H1 (cell line): ENCODE data around the gene KLHL28. TPM values are rescaled to one million over a fixed set of nuclear protein-coding genes. Genes with fewer than 3 reads are reported as not detected.

Experiments used
- CTCF ChIA-PET: fragments of 300-600 bp; sonication (Branson Sonifier 250); formaldehyde crosslinking; loops from one replicate; lab custom pipeline; 2021; ENCODE audit not compliant: partially characterized antibody; lab: Charles Lee
- POLR2A ChIA-PET: fragments of 300-600 bp; sonication (Branson Sonifier 250); formaldehyde crosslinking; loops from one replicate; lab custom pipeline; 2021; ENCODE audit warnings: inconsistent platforms; ENCODE audit not compliant: partially characterized antibody; lab: Charles Lee
- DNase-seq, 2 experiments: peaks; one replicate each; pipeline versions ENCODE4 v3.0.0 to v3.0.0-alpha.2; 2010 to 2022; ENCODE audit warnings: low spot score in 2 of 2, low read depth in 1 of 2, mixed read lengths in 1 of 2
- FAIRE-seq: peaks from 2 replicates; lab custom pipeline; 2011; peaks lifted over from hg19 to GRCh38; lab: Jason Lieb, UNC
- H2AFZ ChIP-seq: 2 replicates; pipeline ENCODE4 v1.8.1; 2012; ENCODE audit warnings: low read length, inconsistent platforms
- H2AK5ac ChIP-seq: 2 replicates; pipeline ENCODE4 v1.6.1; 2013; ENCODE audit warnings: low read depth, low read length
- H2BK120ac ChIP-seq: replicated peaks from 2 replicates; pipeline ENCODE3; 2013; ENCODE audit warnings: low read depth, low read length, inconsistent platforms
- H2BK12ac ChIP-seq: 2 replicates; pipeline ENCODE4 v1.6.1; 2013; ENCODE audit warnings: low read depth, low read length
- H2BK15ac ChIP-seq: 2 replicates; pipeline ENCODE4 v1.6.1; 2013; ENCODE audit warnings: low read length
- H2BK20ac ChIP-seq: 2 replicates; pipeline ENCODE4 v1.6.1; 2013; ENCODE audit warnings: low read length
- H2BK5ac ChIP-seq: 2 replicates; pipeline ENCODE4 v1.6.1; 2013; ENCODE audit warnings: low read depth, low read length
- H3K14ac ChIP-seq: 2 replicates; pipeline ENCODE4 v1.6.1; 2013; ENCODE audit warnings: inconsistent platforms; ENCODE audit not compliant: insufficient read length
- H3K18ac ChIP-seq: 2 replicates; pipeline ENCODE4 v1.6.1; 2013; ENCODE audit warnings: low read length; ENCODE audit errors: extremely low read depth
- H3K23ac ChIP-seq: 2 replicates; pipeline ENCODE4 v1.6.1; 2013; ENCODE audit warnings: inconsistent platforms; ENCODE audit not compliant: insufficient read length
- H3K23me2 ChIP-seq: 2 replicates; pipeline ENCODE4 v1.6.1; 2013; ENCODE audit warnings: low read depth, low read length
- H3K27ac ChIP-seq: 2 replicates; pipeline ENCODE4 v1.6.1; 2011; ENCODE audit warnings: low read depth, low read length, inconsistent platforms
- H3K27me3 ChIP-seq, 4 experiments: replicated peaks in 1 of 4; 1 replicate in 1 of 4; 2 replicates in 3 of 4; pipeline versions ENCODE4 v1.6.1 to v1.8.1; 2011 to 2013; ENCODE audit warnings: low read length in 3 of 4, mild to moderate bottlenecking in 3 of 4, inconsistent platforms in 2 of 4, mixed read lengths in 2 of 4, moderate library complexity in 1 of 4; ENCODE audit not compliant: control insufficient read depth in 3 of 4, insufficient read depth in 3 of 4; ENCODE audit errors: extremely low read depth in 1 of 4
- H3K36me3 ChIP-seq, 4 experiments: 2 replicates each; pipeline versions ENCODE4 v1.6.1 to v1.8.1; 2011 to 2013; ENCODE audit warnings: mild to moderate bottlenecking in 4 of 4, low read length in 3 of 4, moderate library complexity in 2 of 4, control low read depth in 1 of 4, inconsistent platforms in 1 of 4; ENCODE audit not compliant: insufficient read depth in 4 of 4, control insufficient read depth in 2 of 4
- H3K4ac ChIP-seq: replicated peaks from 2 replicates; pipeline ENCODE3; 2013; ENCODE audit warnings: low read length, low read depth, mixed read lengths, inconsistent platforms; ENCODE audit not compliant: insufficient read length
- H3K4me1 ChIP-seq, 4 experiments: replicated peaks in 1 of 4; 1 replicate in 1 of 4; 2 replicates in 3 of 4; pipeline versions ENCODE4 v1.6.1 to v1.8.1; 2011 to 2013; ENCODE audit warnings: low read length in 3 of 4, inconsistent platforms in 2 of 4, mixed read lengths in 1 of 4; ENCODE audit not compliant: insufficient read depth in 4 of 4, control insufficient read depth in 3 of 4
- H3K4me2 ChIP-seq, 2 experiments: 2 replicates each; pipeline versions ENCODE4 v1.6.1 to v1.8.1; 2011 to 2013; ENCODE audit warnings: low read depth in 2 of 2, low read length in 2 of 2, control low read depth in 1 of 2, inconsistent platforms in 1 of 2, mild to moderate bottlenecking in 1 of 2; ENCODE audit not compliant: insufficient read depth in 1 of 2
- H3K4me3 ChIP-seq, 4 experiments: fragments of 200-600, 300-600 bp in 1 of 4; sonication (generic), shearing (Covaris generic), sonication (Bioruptor Twin) in 1 of 4; 2 replicates each; pipeline versions ENCODE4 v1.5.1 to v1.8.1; 2011 to 2016; ENCODE audit warnings: low read length in 4 of 4, low read depth in 3 of 4, control low read depth in 2 of 4, inconsistent platforms in 2 of 4, mild to moderate bottlenecking in 2 of 4, mixed read lengths in 1 of 4, moderate library complexity in 1 of 4; ENCODE audit not compliant: insufficient read depth in 2 of 4; ENCODE audit errors: extremely low read depth in 1 of 4
- H3K56ac ChIP-seq: replicated peaks from 2 replicates; pipeline ENCODE3; 2013; ENCODE audit warnings: low read depth, mild to moderate bottlenecking, mixed read lengths, low read length, inconsistent platforms; ENCODE audit not compliant: insufficient read length
- H3K79me1 ChIP-seq: 2 replicates; pipeline ENCODE4 v1.6.1; 2013; ENCODE audit warnings: low read depth, low read length, control low read depth
- H3K79me2 ChIP-seq, 2 experiments: 2 replicates each; pipeline versions ENCODE4 v1.6.1 to v1.8.1; 2012 to 2013; ENCODE audit warnings: low read length in 2 of 2, mild to moderate bottlenecking in 2 of 2, inconsistent platforms in 1 of 2; ENCODE audit not compliant: insufficient read depth in 2 of 2, control insufficient read depth in 1 of 2
- H3K9ac ChIP-seq, 4 experiments: replicated peaks in 1 of 4; 1 replicate in 1 of 4; 2 replicates in 3 of 4; pipeline versions ENCODE4 v1.6.1 to v1.8.1; 2011 to 2013; ENCODE audit warnings: low read depth in 3 of 4, low read length in 3 of 4, control low read depth in 2 of 4, mild to moderate bottlenecking in 2 of 4, moderate library complexity in 2 of 4, inconsistent platforms in 1 of 4; ENCODE audit errors: extremely low read depth in 1 of 4
- H3K9me3 ChIP-seq, 2 experiments: 2 replicates each; pipeline versions ENCODE4 v1.6.1 to v1.8.1; 2012 to 2013; ENCODE audit warnings: mild to moderate bottlenecking in 2 of 2, moderate library complexity in 2 of 2, control low read depth in 1 of 2, inconsistent platforms in 1 of 2, low read depth in 1 of 2, low read length in 1 of 2, mixed read lengths in 1 of 2; ENCODE audit not compliant: insufficient read depth in 2 of 2
- H4K20me1 ChIP-seq, 2 experiments: replicated peaks in 1 of 2; 2 replicates each; pipeline versions ENCODE3 to v1.8.1; 2011 to 2013; ENCODE audit warnings: inconsistent platforms in 2 of 2, low read length in 2 of 2, mild to moderate bottlenecking in 1 of 2; ENCODE audit not compliant: insufficient read depth in 2 of 2, control insufficient read depth in 1 of 2
- H4K5ac ChIP-seq: 2 replicates; pipeline ENCODE4 v1.6.1; 2013; ENCODE audit warnings: low read length, low read depth, mixed read lengths, inconsistent platforms; ENCODE audit not compliant: insufficient read length
- H4K8ac ChIP-seq: 2 replicates; pipeline ENCODE4 v1.8.0; 2013; ENCODE audit warnings: mild to moderate bottlenecking, moderate library complexity, low read length, inconsistent platforms; ENCODE audit not compliant: insufficient read depth; ENCODE audit errors: extremely low read depth
- H4K91ac ChIP-seq: replicated peaks from 2 replicates; pipeline ENCODE3; 2013; ENCODE audit warnings: low read length, mixed read lengths, inconsistent platforms; ENCODE audit not compliant: insufficient read length
- CHD1 ChIP-seq: IDR thresholded peaks from 2 replicates; pipeline ENCODE4 v1.6.1; 2012; ENCODE audit warnings: low read depth, low read length, improper control_type of control experiment
- JUND ChIP-seq: IDR thresholded peaks from 2 replicates; pipeline ENCODE4 v1.6.1; 2011; ENCODE audit warnings: mild to moderate bottlenecking, improper control_type of control experiment, low read length
- KDM1A ChIP-seq: fragments of 200-600, 300-600 bp; sonication (generic); IDR thresholded peaks from 2 replicates; pipeline ENCODE4 v1.7.1; 2016; ENCODE audit warnings: mild to moderate bottlenecking, low read length, borderline replicate concordance
- KDM4A ChIP-seq: IDR thresholded peaks from one replicate; pipeline ENCODE4 v1.7.1; 2012; ENCODE audit warnings: low read depth, mild to moderate bottlenecking, moderate library complexity, low read length, inconsistent platforms; ENCODE audit not compliant: severe bottlenecking
- POLR2A ChIP-seq, 2 experiments: IDR thresholded peaks; 1 replicate in 1 of 2; 2 replicates in 1 of 2; pipeline ENCODE4 v1.6.1; 2011; ENCODE audit warnings: low read depth in 2 of 2, low read length in 2 of 2, mild to moderate bottlenecking in 2 of 2; ENCODE audit errors: control extremely low read depth in 1 of 2
- RBBP5 ChIP-seq: IDR thresholded peaks from 2 replicates; pipeline ENCODE4 v1.7.1; 2012; ENCODE audit warnings: low read depth, mild to moderate bottlenecking, inconsistent platforms, low read length, moderate library complexity, borderline replicate concordance
- SIN3A ChIP-seq, 2 experiments: IDR thresholded peaks in 1 of 2; conservative IDR thresholded peaks in 1 of 2; 2 replicates each; pipeline ENCODE4 v1.6.1; 2011 to 2012; ENCODE audit warnings: low read length in 2 of 2, improper control_type of control experiment in 1 of 2, low read depth in 1 of 2, mild to moderate bottlenecking in 1 of 2
- SRF ChIP-seq: IDR thresholded peaks from 2 replicates; pipeline ENCODE4 v1.6.1; 2011; ENCODE audit warnings: mild to moderate bottlenecking, low read depth, low read length, moderate library complexity
- YY1 ChIP-seq: IDR thresholded peaks from 2 replicates; pipeline ENCODE4 v1.6.1; 2011; ENCODE audit warnings: low read depth, mild to moderate bottlenecking, low read length
- ZNF274 ChIP-seq: IDR thresholded peaks from 2 replicates; pipeline ENCODE4 v1.7.0; 2012; ENCODE audit warnings: low read length, borderline replicate concordance; ENCODE audit errors: extremely low read depth
- WGBS, 2 experiments: shearing (Covaris generic) in 1 of 2; methylation state at CpG; one replicate each; pipeline versions ENCODE4 v1.1.6 to v1.1.7; 2013 to 2015; ENCODE audit warnings: low lambda C conversion rate in 2 of 2, mixed read lengths in 2 of 2, inconsistent platforms in 1 of 2, low coverage in 1 of 2, missing lambda C conversion rate in 1 of 2; ENCODE audit not compliant: insufficient replicate concordance in 2 of 2, insufficient coverage in 1 of 2, insufficient read length in 1 of 2; ENCODE audit errors: extremely low coverage in 1 of 2, missing lambda C conversion rate in 1 of 2; 5-methylcytosine and 5-hydroxymethylcytosine counted together
- polyA plus RNA-seq, 7 experiments: library from polyadenylated mRNA; depleted of rRNA in 3 of 7; stranded (reverse) in 5 of 7; unstranded in 2 of 7; fragments of >200 nt in 5 of 7; fragments of 200-250 nt in 2 of 7; gene quantifications; 1 replicate in 5 of 7; 2 replicates in 1 of 7; 4 replicates in 1 of 7; pipeline versions ENCODE4 v1.2.1 to v1.2.3, GENCODE V29; 2011 to 2013; ENCODE audit warnings: missing spikeins in 2 of 7, mixed read lengths in 2 of 7
- total RNA-seq: library from RNA; stranded (reverse); fragmentation: NEBNext Ultra II Directional; extraction: Animal tissue kit (Norgen Biotek cat#: 25700); gene quantifications from 2 replicates; pipeline ENCODE4 v1.2.1, GENCODE V29; 2021

KLHL28 gene
- total and polyA plus RNA-seq, 2 of the 8 experiments (the other 6 are each of a cell fraction or from before 2014, with no cell fraction given) = 3.3 to 10.5 TPM

DNA sequence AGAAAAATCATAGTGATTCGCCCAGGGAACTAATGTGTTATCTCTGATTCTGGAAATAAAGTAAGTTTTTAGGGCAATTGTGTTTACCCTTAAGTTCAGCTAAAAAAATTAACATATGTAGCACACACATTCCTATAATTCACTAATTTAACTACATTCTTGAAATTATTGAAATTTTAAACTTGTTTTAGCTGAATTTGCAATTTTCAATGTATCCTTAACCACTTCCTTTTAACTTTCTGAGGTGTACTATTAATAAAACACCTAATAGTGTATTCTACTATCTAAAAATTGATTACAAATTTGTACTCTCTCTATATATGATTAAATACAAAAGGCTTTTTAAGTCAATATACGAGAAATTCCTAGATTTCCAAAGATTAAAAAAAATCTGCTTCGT lies 2.2 kb downstream of the KLHL28 start:
- TF ChIP-seq JUND (no peak), ZNF274 (no peak), SRF (no peak), SIN3A (conservative IDR thresholded peaks at IDR 0.05 in 1 of 2, IDR thresholded peaks at IDR 0.05 in 1 of 2; ENCODE audit: low read depth in 1 of 2, low read length in 2 of 2) (no peak), KDM4A (no peak), RBBP5 (no peak), CHD1 (no peak), YY1 (no peak), KDM1A (no peak), POLR2A (IDR thresholded peaks at IDR 0.05; ENCODE audit: control extremely low read depth in 1 of 2, low read depth in 2 of 2, low read length in 2 of 2) (no peak)
- no peak for DNase-seq
- Histone ChIP-seq H3K27ac (no peak overlapping the region), H2BK15ac (no peak overlapping the region), H3K79me1 (no peaks in the 10 kb centered on the region; the same call in none of the 2 replicates), H3K9me3 (no peaks in the 10 kb centered on the region), H3K9ac (no peak overlapping the region), H3K4me2 (peak overlapping the region; percentile 73 to 92; a peak in 2 of 4 replicates), H3K18ac (no peak overlapping the region), H3K4me1 (peaks cover 0 to 6% (median 2%) of the 10 kb centered on the region in 4 experiments; a peak in 2 of 7 replicates), H3K14ac (no peak overlapping the region), H3K36me3 (no peaks in the 10 kb centered on the region), H2BK120ac (no peak overlapping the region), H3K56ac (no peak overlapping the region), H2BK5ac (no peak overlapping the region), H4K20me1 (peaks cover 0 to 11% of the 10 kb centered on the region in 2 experiments), H2AK5ac (no peak overlapping the region), H2BK20ac (no peak overlapping the region), H3K23me2 (peaks cover 13% of the 10 kb centered on the region), H2BK12ac (no peak overlapping the region), H3K79me2 (peaks cover 8 to 85% of the 10 kb centered on the region in 2 experiments), H4K91ac (no peak overlapping the region), H3K27me3 (no peaks in the 10 kb centered on the region), H3K23ac (no peak overlapping the region), H3K4me3 (peak overlapping the region in 1 of 4 experiments; percentile 93; a peak in 2 of 8 replicates), H2AFZ (no peak overlapping the region), H3K4ac (no peak overlapping the region), H4K5ac (no peak overlapping the region), H4K8ac (no peak overlapping the region)
- FAIRE-seq = no peak
- WGBS, 2 experiments = 88% methylated on average over 3 of the region's 3 CpGs; no CpG with 5 or more reads in 1 of the 2 experiments
- CTCF ChIA-PET = no interaction called here
- POLR2A ChIA-PET = no interaction called here
